Neural cell (in vitro differentiated cells): Measurements from ENCODE around the gene FGF14. TPM values are rescaled to one million over a fixed set of nuclear protein-coding genes. Genes with fewer than 3 reads are reported as not detected.

Experiments used
- H2AFZ ChIP-seq: fragments of 200-600, 300-800 bp; sonication (generic), shearing (Covaris generic); 2 replicates; pipeline ENCODE4 v1.6.0; 2014; ENCODE audit warnings: low read depth, mild to moderate bottlenecking, antibody characterized with exemption, low read length, moderate library complexity
- H3F3A ChIP-seq: fragments of 200-600 bp; shearing (Covaris generic); 2 replicates; pipeline ENCODE4 v1.6.1; 2016; ENCODE audit warnings: mild to moderate bottlenecking, moderate library complexity, mixed read lengths, antibody characterized with exemption, low read length; ENCODE audit not compliant: insufficient read depth, poor library complexity, severe bottlenecking
- H3K27ac ChIP-seq: fragments of 200-600, 300-800 bp; sonication (generic), shearing (Covaris generic); 2 replicates; pipeline ENCODE4 v1.5.1; 2014; ENCODE audit warnings: mild to moderate bottlenecking, low read length, moderate library complexity
- H3K27me3 ChIP-seq: fragments of 300-800, 200-600 bp; sonication (generic), shearing (Covaris generic); 2 replicates; pipeline ENCODE4 v1.6.0; 2014; ENCODE audit warnings: mild to moderate bottlenecking, low read depth, low read length, moderate library complexity; ENCODE audit not compliant: insufficient read depth
- H3K36me3 ChIP-seq: fragments of 300-800, 200-600 bp; sonication (generic), shearing (Covaris generic); 2 replicates; pipeline ENCODE4 v1.5.1; 2014; ENCODE audit warnings: mild to moderate bottlenecking, antibody characterized with exemption, low read length, moderate library complexity; ENCODE audit not compliant: insufficient read depth
- H3K4me2 ChIP-seq: fragments of 300-800, 200-600 bp; sonication (generic), shearing (Covaris generic); 2 replicates; pipeline ENCODE4 v1.6.0; 2014; ENCODE audit warnings: mild to moderate bottlenecking, low read length
- H3K4me3 ChIP-seq: fragments of 300-800, 200-600 bp; sonication (generic), shearing (Covaris generic); 2 replicates; pipeline ENCODE4 v1.5.1; 2014; ENCODE audit warnings: mild to moderate bottlenecking, low read length, moderate library complexity
- H3K79me2 ChIP-seq: fragments of 200-600 bp; shearing (Covaris generic); replicated peaks from 2 replicates; pipeline ENCODE4 v1.6.0; 2014; ENCODE audit warnings: mild to moderate bottlenecking, low read length, moderate library complexity; ENCODE audit not compliant: insufficient read depth
- H3K9ac ChIP-seq: fragments of 300-800, 200-600 bp; sonication (generic), shearing (Covaris generic); 2 replicates; pipeline ENCODE4 v1.6.1; 2016; ENCODE audit warnings: mild to moderate bottlenecking, low read length, mixed read lengths
- H3K9me2 ChIP-seq: fragments of 200-600 bp; shearing (Covaris generic); 2 replicates; pipeline ENCODE4 v1.6.1; 2016; ENCODE audit warnings: mild to moderate bottlenecking, low read length, mixed read lengths; ENCODE audit not compliant: insufficient read depth
- H3K9me3 ChIP-seq: fragments of 200-600, 300-800 bp; sonication (generic), shearing (Covaris generic); 2 replicates; pipeline ENCODE4 v1.6.1; 2016; ENCODE audit warnings: mild to moderate bottlenecking, mixed run types, low read length, moderate library complexity, mixed read lengths
- H4K20me1 ChIP-seq: fragments of 200-600 bp; shearing (Covaris generic); 2 replicates; pipeline ENCODE4 v1.6.1; 2016; ENCODE audit warnings: mild to moderate bottlenecking, mixed run types; ENCODE audit not compliant: insufficient read depth
- EP300 ChIP-seq: fragments of 450-650 bp; conservative IDR thresholded peaks from 2 replicates; pipeline ENCODE4 v1.6.1; 2014; ENCODE audit warnings: antibody characterized with exemption, mild to moderate bottlenecking, moderate library complexity; ENCODE audit not compliant: poor library complexity, severe bottlenecking
- EZH2 ChIP-seq: fragments of 200-600, 300-800 bp; shearing (Covaris generic), sonication (generic); IDR thresholded peaks from 2 replicates; pipeline ENCODE4 v1.6.1; 2014; ENCODE audit warnings: antibody characterized with exemption, low read length, borderline replicate concordance, mild to moderate bottlenecking; ENCODE audit not compliant: insufficient read depth, poor library complexity, severe bottlenecking
- MXI1 ChIP-seq: fragments of 450-650 bp; conservative IDR thresholded peaks from 2 replicates; pipeline ENCODE4 v1.6.1; 2014; ENCODE audit warnings: antibody characterized with exemption, mild to moderate bottlenecking; ENCODE audit not compliant: poor library complexity, severe bottlenecking
- POLR2AphosphoS5 ChIP-seq: IDR thresholded peaks from 2 replicates; pipeline ENCODE4 v1.6.1; 2012
- RAD21 ChIP-seq: fragments of 450-650 bp; conservative IDR thresholded peaks from 2 replicates; pipeline ENCODE4 v1.6.1; 2014; ENCODE audit warnings: antibody characterized with exemption, mild to moderate bottlenecking, moderate library complexity
- SMC3 ChIP-seq: fragments of 450-650 bp; conservative IDR thresholded peaks from 2 replicates; pipeline ENCODE4 v1.6.1; 2014; ENCODE audit warnings: antibody characterized with exemption, mild to moderate bottlenecking, moderate library complexity; ENCODE audit not compliant: poor library complexity
- TAF1 ChIP-seq: IDR thresholded peaks from 2 replicates; pipeline ENCODE4 v1.6.1; 2012; ENCODE audit warnings: low read depth
- polyA plus RNA-seq: library from polyadenylated mRNA; depleted of rRNA; stranded (reverse); fragments of >200 nt; gene quantifications from 2 replicates; pipeline ENCODE4 v1.2.3, GENCODE V29; 2014
- TF ChIP-seq, protein P1 (sequence below): IDR thresholded peaks from 2 replicates; pipeline ENCODE4 v1.6.1; 2012; ENCODE audit warnings: borderline replicate concordance
- TF ChIP-seq, protein P2 (sequence below): fragments of 450-650 bp; IDR thresholded peaks from 2 replicates; pipeline ENCODE4 v1.5.1; 2014; ENCODE audit warnings: antibody characterized with exemption, mild to moderate bottlenecking, moderate library complexity; ENCODE audit not compliant: poor library complexity, severe bottlenecking

FGF14 gene
- polyA plus RNA-seq, 1 donor from 2014 or later: 36.4 TPM

DNA sequence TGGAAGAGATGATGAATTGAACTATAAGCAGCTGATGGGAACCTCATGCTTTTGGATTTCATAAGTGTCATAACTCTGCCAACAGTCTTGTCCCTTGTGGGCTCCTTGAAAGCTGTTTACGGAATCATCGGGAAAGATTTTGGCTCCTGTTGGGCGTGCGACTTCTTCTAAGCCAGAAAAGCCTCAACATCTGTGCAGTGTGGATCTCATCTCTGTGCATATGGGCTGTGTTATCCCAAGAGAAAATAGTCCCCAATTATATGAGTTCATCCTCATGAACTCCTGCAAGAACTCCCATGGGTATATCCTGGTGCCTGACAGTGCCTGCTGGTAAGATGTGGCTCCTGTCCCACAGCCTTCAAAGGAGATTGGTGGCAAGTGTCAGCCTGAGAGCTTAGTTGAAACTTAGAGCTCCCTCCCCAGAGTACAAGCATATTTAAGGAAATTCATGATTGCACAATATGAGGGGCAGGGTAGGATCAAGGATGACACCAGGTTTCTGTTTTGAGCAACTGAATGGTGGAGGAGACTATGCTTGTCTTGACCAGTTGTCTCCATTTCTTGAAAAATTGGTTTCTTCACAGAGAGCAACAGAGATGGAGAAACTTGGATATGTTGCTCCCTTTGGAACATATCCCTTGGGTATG, 705.9 kb downstream of the FGF14 start:
- Histone ChIP-seq H4K20me1 (no peaks in the 10 kb centered on the region), H3K27me3 (no peaks in the 10 kb centered on the region), H3K27ac (no peak overlapping the region), H3K79me2 (no peaks in the 10 kb centered on the region), H3K4me3 (no peak overlapping the region), H3K9ac (no peak overlapping the region), H3K9me3 (no peaks in the 10 kb centered on the region), H3F3A (no peaks in the 10 kb centered on the region), H2AFZ (no peak overlapping the region), H3K9me2 (no peaks in the 10 kb centered on the region), H3K4me2 (no peak overlapping the region), H3K36me3 (no peaks in the 10 kb centered on the region)
- TF ChIP-seq EP300 (no peak), MXI1 (no peak), TAF1 (no peak), POLR2AphosphoS5 (no peak), SMC3 (no peak), EZH2 (no peak), RAD21 (no peak)
- TF ChIP-seq, protein P1, sequence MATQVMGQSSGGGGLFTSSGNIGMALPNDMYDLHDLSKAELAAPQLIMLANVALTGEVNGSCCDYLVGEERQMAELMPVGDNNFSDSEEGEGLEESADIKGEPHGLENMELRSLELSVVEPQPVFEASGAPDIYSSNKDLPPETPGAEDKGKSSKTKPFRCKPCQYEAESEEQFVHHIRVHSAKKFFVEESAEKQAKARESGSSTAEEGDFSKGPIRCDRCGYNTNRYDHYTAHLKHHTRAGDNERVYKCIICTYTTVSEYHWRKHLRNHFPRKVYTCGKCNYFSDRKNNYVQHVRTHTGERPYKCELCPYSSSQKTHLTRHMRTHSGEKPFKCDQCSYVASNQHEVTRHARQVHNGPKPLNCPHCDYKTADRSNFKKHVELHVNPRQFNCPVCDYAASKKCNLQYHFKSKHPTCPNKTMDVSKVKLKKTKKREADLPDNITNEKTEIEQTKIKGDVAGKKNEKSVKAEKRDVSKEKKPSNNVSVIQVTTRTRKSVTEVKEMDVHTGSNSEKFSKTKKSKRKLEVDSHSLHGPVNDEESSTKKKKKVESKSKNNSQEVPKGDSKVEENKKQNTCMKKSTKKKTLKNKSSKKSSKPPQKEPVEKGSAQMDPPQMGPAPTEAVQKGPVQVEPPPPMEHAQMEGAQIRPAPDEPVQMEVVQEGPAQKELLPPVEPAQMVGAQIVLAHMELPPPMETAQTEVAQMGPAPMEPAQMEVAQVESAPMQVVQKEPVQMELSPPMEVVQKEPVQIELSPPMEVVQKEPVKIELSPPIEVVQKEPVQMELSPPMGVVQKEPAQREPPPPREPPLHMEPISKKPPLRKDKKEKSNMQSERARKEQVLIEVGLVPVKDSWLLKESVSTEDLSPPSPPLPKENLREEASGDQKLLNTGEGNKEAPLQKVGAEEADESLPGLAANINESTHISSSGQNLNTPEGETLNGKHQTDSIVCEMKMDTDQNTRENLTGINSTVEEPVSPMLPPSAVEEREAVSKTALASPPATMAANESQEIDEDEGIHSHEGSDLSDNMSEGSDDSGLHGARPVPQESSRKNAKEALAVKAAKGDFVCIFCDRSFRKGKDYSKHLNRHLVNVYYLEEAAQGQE: no peak
- TF ChIP-seq, protein P2, sequence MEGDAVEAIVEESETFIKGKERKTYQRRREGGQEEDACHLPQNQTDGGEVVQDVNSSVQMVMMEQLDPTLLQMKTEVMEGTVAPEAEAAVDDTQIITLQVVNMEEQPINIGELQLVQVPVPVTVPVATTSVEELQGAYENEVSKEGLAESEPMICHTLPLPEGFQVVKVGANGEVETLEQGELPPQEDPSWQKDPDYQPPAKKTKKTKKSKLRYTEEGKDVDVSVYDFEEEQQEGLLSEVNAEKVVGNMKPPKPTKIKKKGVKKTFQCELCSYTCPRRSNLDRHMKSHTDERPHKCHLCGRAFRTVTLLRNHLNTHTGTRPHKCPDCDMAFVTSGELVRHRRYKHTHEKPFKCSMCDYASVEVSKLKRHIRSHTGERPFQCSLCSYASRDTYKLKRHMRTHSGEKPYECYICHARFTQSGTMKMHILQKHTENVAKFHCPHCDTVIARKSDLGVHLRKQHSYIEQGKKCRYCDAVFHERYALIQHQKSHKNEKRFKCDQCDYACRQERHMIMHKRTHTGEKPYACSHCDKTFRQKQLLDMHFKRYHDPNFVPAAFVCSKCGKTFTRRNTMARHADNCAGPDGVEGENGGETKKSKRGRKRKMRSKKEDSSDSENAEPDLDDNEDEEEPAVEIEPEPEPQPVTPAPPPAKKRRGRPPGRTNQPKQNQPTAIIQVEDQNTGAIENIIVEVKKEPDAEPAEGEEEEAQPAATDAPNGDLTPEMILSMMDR: no peak

DNA sequence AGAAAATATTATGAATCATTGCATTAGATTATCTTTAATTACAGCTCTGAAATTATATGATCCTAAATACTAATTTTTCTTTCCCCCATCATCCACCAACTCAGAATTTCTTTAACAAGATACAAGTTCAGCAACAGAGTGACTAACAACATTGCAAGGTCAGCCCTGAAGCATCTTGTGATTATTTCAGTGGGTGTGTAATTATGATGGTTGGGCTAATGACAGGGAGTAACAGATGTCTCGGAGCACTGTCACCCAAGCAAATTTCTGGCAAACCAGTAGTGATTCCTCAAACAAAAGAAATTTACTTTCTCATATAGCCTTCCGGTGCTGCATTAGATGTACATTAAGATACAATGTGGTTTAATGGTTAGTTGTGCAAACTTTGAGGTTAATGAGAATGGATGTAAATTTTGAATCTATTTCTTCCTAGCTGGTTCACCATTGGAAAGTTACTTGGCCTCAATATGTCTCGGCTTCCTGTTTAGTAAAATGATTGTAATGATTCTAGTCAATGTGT, 710.4 kb downstream of the FGF14 start:
- no peak overlapping the region for H3K9ac ChIP-seq
- H3K79me2 ChIP-seq: no peaks in the 10 kb centered on the region
- TF ChIP-seq POLR2AphosphoS5 (no peak), MXI1 (no peak)
- TF ChIP-seq, protein P2: no peak
- H3K4me3 ChIP-seq: no peak overlapping the region
- no peak overlapping the region for H3K4me2 ChIP-seq
- no peaks in the 10 kb centered on the region for H3K9me2 ChIP-seq
- H3K36me3 ChIP-seq: no peaks in the 10 kb centered on the region
- no peaks in the 10 kb centered on the region for H4K20me1 ChIP-seq
- no peaks in the 10 kb centered on the region for H3F3A ChIP-seq
- H3K27me3 ChIP-seq: no peaks in the 10 kb centered on the region
- H3K27ac ChIP-seq: no peak overlapping the region
- no peaks in the 10 kb centered on the region for H3K9me3 ChIP-seq
- H2AFZ ChIP-seq: no peak overlapping the region
